Thyroid gland (tissue), 4 donors: ENCODE data around the gene PRSS50. TPM values are rescaled to one million over a fixed set of nuclear protein-coding genes. Genes with fewer than 3 reads are reported as not detected.

Source experiments
- DNase-seq, 2 donors: peaks; one replicate each; pipeline ENCODE4 v3.0.0-alpha.2; 2019
- H3K27ac ChIP-seq, 3 donors: fragments of 200-600 bp; sonication (generic); 1 replicate in 2 of 3; 2 replicates in 1 of 3; pipeline ENCODE4 v1.5.1; 2016 to 2019; ENCODE audit warnings: mild to moderate bottlenecking in 1 of 3, moderate library complexity in 1 of 3
- H3K27me3 ChIP-seq: fragments of 200-600 bp; sonication (generic); one replicate; pipeline ENCODE4 v1.5.1; 2019
- H3K36me3 ChIP-seq, 2 donors: fragments of 200-600 bp; sonication (generic); one replicate each; pipeline ENCODE4 v1.5.1; 2016 to 2019
- H3K4me1 ChIP-seq, 2 donors: fragments of 200-600 bp; sonication (generic); one replicate each; pipeline ENCODE4 v1.5.1; 2017 to 2019
- H3K4me3 ChIP-seq, 3 donors: fragments of 200-600 bp; sonication (generic); replicated peaks in 1 of 3; 1 replicate in 2 of 3; 2 replicates in 1 of 3; pipeline ENCODE4 v1.5.1; 2016; ENCODE audit warnings: mild to moderate bottlenecking in 1 of 3
- H3K9me3 ChIP-seq: fragments of 200-600 bp; sonication (generic); one replicate; pipeline ENCODE4 v1.5.1; 2017
- CTCF ChIP-seq, 6 experiments: fragments of 200-600 bp in 3 of 6; fragments of 450-650 bp in 3 of 6; sonication (generic) in 3 of 6; IDR thresholded peaks; one replicate each; pipeline ENCODE4 v1.5.1; 2016 to 2019; ENCODE audit warnings: antibody characterized with exemption in 6 of 6, mild to moderate bottlenecking in 2 of 6, inconsistent platforms in 1 of 6, moderate library complexity in 1 of 6
- POLR2A ChIP-seq, 2 donors: fragments of 450-650 bp; IDR thresholded peaks; one replicate each; pipeline ENCODE4 v1.6.1; 2017; ENCODE audit warnings: antibody characterized with exemption in 2 of 2, mild to moderate bottlenecking in 2 of 2, moderate library complexity in 1 of 2
- WGBS, 2 donors: methylation state at CpG; one replicate each; pipeline ENCODE4 v1.1.5; 2017; 5-methylcytosine and 5-hydroxymethylcytosine counted together
- intact Hi-C: fragments of 100-400 bp; cut with DNase I; formaldehyde crosslinking; loops from one replicate; pipeline ENCODE4 v1.15.1; 2023
- total RNA-seq, 4 donors: library from RNA; depleted of rRNA; stranded (reverse); fragments of >200 nt; gene quantifications; one replicate each; pipeline ENCODE4 v1.2.3, GENCODE V29; 2016

Gene PRSS50
- total RNA-seq, 4 donors from 2014 or later, result 1.7 to 6.0 (median 3.6) TPM

- intact Hi-C loops, result no loop called here
- Histone ChIP-seq H3K27ac (no peak overlapping the region), H3K9me3 (no peaks in the 10 kb centered on the region), H3K4me3 (no peak overlapping the region), H3K27me3 (no peaks in the 10 kb centered on the region), H3K4me1 (no peaks in the 10 kb centered on the region), H3K36me3 (no peaks in the 10 kb centered on the region)
- 82 to 86% methylated on average over 4 of the region's 4 CpGs for WGBS, 2 donors
- no peak for TF ChIP-seq POLR2A (IDR thresholded peaks at IDR 0.05)
- TF ChIP-seq CTCF (IDR thresholded peaks at IDR 0.05), result no peak
- DNase-seq, result no peak
Measured at GRCh38 chr3:46724424-46724823, 6.8 kb upstream of the PRSS50 start.

- 91 to 94% methylated on average over 5 of the region's 5 CpGs for WGBS, 2 donors
- Histone ChIP-seq H3K36me3 (no peaks in the 10 kb centered on the region), H3K4me1 (no peaks in the 10 kb centered on the region), H3K27ac (no peak overlapping the region), H3K27me3 (no peaks in the 10 kb centered on the region), H3K4me3 (no peak overlapping the region), H3K9me3 (no peaks in the 10 kb centered on the region)
- no peak for DNase-seq
- intact Hi-C loops, result no loop called here
- no peak for TF ChIP-seq POLR2A (IDR thresholded peaks at IDR 0.05)
- TF ChIP-seq CTCF (IDR thresholded peaks at IDR 0.05), result no peak
Measured at GRCh38 chr3:46722443-46722842, 4.8 kb upstream of the PRSS50 start.

GRCh38 chr3:46721009-46721408 is 3.3 kb upstream of the PRSS50 start:
- WGBS, 2 donors, result 97 to 98% methylated on average over 2 of the region's 2 CpGs
- intact Hi-C loops, result no loop called here
- no peak for TF ChIP-seq POLR2A (IDR thresholded peaks at IDR 0.05)
- no peak for TF ChIP-seq CTCF (IDR thresholded peaks at IDR 0.05)
- DNase-seq, result no peak
- Histone ChIP-seq H3K27me3 (no peaks in the 10 kb centered on the region), H3K4me3 (no peak overlapping the region), H3K27ac (no peak overlapping the region), H3K9me3 (no peaks in the 10 kb centered on the region), H3K36me3 (no peaks in the 10 kb centered on the region), H3K4me1 (no peaks in the 10 kb centered on the region)

- 85 to 94% methylated on average over 4 of the region's 4 CpGs for WGBS, 2 donors
- H3K4me3 ChIP-seq, result no peak overlapping the region
- H3K27me3 ChIP-seq, result no peaks in the 10 kb centered on the region
- H3K36me3 ChIP-seq, result no peaks in the 10 kb centered on the region
- no peak for TF ChIP-seq CTCF (IDR thresholded peaks at IDR 0.05)
- TF ChIP-seq POLR2A (IDR thresholded peaks at IDR 0.05), result no peak
- H3K9me3 ChIP-seq, result no peaks in the 10 kb centered on the region
- no peak for DNase-seq
- H3K27ac ChIP-seq, result no peak overlapping the region
- intact Hi-C loops, result no loop called here
- no peaks in the 10 kb centered on the region for H3K4me1 ChIP-seq
Measured at GRCh38 chr3:46719735-46720271, 2.1 kb upstream of the PRSS50 start.

- H3K4me3 ChIP-seq, result no peak overlapping the region
- H3K4me1 ChIP-seq, result no peaks in the 10 kb centered on the region
- WGBS, 2 donors, result 78 to 82% methylated on average over 2 of the region's 2 CpGs
- TF ChIP-seq POLR2A (IDR thresholded peaks at IDR 0.05) (no peak), CTCF (IDR thresholded peaks at IDR 0.05) (no peak)
- no peaks in the 10 kb centered on the region for H3K9me3 ChIP-seq
- H3K27me3 ChIP-seq, result no peaks in the 10 kb centered on the region
- intact Hi-C loops, result no loop called here
- H3K36me3 ChIP-seq, result no peaks in the 10 kb centered on the region
- DNase-seq, result no peak
- H3K27ac ChIP-seq, result no peak overlapping the region
Measured at GRCh38 chr3:46719044-46719565, 1.4 kb upstream of the PRSS50 start.
